Measurements from ENCODE around the gene FAM83G.

GRCh38 chr17:18946536-18946935, 58.0 kb downstream of the FAM83G start:
- TF ChIP-seq CTCF (conservative IDR thresholded peaks at IDR 0.05; ENCODE audit: low read length) (no peak), EZH2phosphoT487 (IDR thresholded peaks at IDR 0.05; ENCODE audit: borderline replicate concordance, low read depth, low read length) (no peak)
